Spleen (tissue), 7 donors: ENCODE results near the gene VGLL4.

Experiments used
- POLR2A ChIP-seq, 3 donors: fragments of 450-650 bp; IDR thresholded peaks; one replicate each; pipeline ENCODE4 v1.5.1; 2017; ENCODE audit warnings: antibody characterized with exemption in 3 of 3, mild to moderate bottlenecking in 1 of 3
- POLR2AphosphoS5 ChIP-seq, 3 donors: sonication (generic); formaldehyde crosslinking; IDR thresholded peaks; one replicate each; pipeline ENCODE4 v1.5.1; 2017; ENCODE audit warnings: antibody characterized with exemption in 3 of 3
- TF ChIP-seq, protein P1 (sequence below), 11 experiments: fragments of 200-600 bp in 7 of 11; fragments of 450-650 bp in 4 of 11; sonication (generic) in 4 of 11; IDR thresholded peaks in 8 of 11; conservative IDR thresholded peaks in 3 of 11; 1 replicate in 7 of 11; 2 replicates in 4 of 11; pipeline versions ENCODE4 v1.4.0 to v1.8.0; 2016 to 2021; ENCODE audit warnings: antibody characterized with exemption in 11 of 11, inconsistent platforms in 4 of 11, mild to moderate bottlenecking in 1 of 11
- donor health status: DM: no; HTN: no; CAD: no; lungs with moderate emphysema.
- donor health status: DM: no; HTN: no; CAD: no.
- donor health status: DM: no; HTN: no; CAD: no.

DNA sequence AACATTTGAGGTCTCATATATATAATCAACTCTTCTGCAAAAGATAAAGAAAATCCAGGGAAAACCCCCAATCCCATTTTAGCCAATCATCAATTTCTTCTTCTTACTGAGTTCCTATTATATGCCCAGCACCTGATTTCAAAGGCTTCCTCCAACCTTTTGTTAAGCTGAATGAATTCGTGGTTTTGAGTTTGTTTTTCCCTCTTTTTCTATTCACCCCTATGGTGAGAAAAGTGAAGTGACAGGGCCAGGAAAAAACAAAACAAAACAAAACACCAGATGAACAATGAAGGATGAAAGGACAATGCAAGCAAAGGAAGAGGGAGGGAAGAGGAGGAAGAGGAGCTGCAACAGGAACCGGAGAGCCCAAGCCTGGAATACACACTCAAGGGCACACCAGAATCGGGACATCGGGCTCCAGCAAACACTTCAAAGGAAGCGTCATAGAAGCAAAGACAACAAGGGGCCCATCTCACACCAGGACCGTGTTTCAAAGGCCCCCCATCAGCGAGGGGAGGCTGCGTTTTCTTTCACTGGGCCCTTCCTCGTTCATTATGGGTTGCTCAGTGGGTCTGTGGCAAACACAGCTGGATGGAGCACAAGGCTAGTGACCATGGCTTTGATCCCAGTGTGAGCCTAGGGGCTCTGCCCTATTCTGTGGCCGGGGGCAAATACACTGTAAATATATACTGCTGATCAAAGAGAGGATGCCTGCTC, 50.2 kb downstream of the VGLL4 start:
- TF ChIP-seq, protein P1, sequence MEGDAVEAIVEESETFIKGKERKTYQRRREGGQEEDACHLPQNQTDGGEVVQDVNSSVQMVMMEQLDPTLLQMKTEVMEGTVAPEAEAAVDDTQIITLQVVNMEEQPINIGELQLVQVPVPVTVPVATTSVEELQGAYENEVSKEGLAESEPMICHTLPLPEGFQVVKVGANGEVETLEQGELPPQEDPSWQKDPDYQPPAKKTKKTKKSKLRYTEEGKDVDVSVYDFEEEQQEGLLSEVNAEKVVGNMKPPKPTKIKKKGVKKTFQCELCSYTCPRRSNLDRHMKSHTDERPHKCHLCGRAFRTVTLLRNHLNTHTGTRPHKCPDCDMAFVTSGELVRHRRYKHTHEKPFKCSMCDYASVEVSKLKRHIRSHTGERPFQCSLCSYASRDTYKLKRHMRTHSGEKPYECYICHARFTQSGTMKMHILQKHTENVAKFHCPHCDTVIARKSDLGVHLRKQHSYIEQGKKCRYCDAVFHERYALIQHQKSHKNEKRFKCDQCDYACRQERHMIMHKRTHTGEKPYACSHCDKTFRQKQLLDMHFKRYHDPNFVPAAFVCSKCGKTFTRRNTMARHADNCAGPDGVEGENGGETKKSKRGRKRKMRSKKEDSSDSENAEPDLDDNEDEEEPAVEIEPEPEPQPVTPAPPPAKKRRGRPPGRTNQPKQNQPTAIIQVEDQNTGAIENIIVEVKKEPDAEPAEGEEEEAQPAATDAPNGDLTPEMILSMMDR (IDR thresholded peaks at IDR 0.05 in 8 of 11, conservative IDR thresholded peaks at IDR 0.05 in 3 of 11): no peak
- no peak for TF ChIP-seq POLR2A (IDR thresholded peaks at IDR 0.05)
- TF ChIP-seq POLR2AphosphoS5 (IDR thresholded peaks at IDR 0.05): no peak
